Stimulated activated CD8-positive, alpha-beta memory T cell treated with anti-CD3 and anti-CD28 coated beads, Interleukin-2, amount 100 ng/mL, for 1 hour (primary cell): ENCODE measurements around the gene RAB1B.
"Not testable (repeated sequence)": the region's sequence is repeated elsewhere in the genome, so short reads cannot be mapped to it uniquely, and the experiment has no call there.

Experiments used
- DNase-seq, 2 donors: peaks; one replicate each; pipeline ENCODE4 v3.0.0-alpha.2; 2020; ENCODE audit warnings: low read depth in 2 of 2

The RAB1B gene

GRCh38 chr11:66239998-66240780, 28.2 kb upstream of the RAB1B start:
- no peak for DNase-seq

- DNase-seq: no peak
Observed at GRCh38 chr11:66240781-66241136, 27.7 kb upstream of the RAB1B start.

- DNase-seq: no peak
Observed at GRCh38 chr11:66242095-66242765, 26.2 kb upstream of the RAB1B start.

- DNase-seq: no peak
Observed at GRCh38 chr11:66243782-66244535, 24.5 kb upstream of the RAB1B start.

- no peak for DNase-seq
Observed at GRCh38 chr11:66247295-66247694, 21.1 kb upstream of the RAB1B start.

- DNase-seq: no peak
Observed at GRCh38 chr11:66247801-66248200, 20.6 kb upstream of the RAB1B start.

- DNase-seq: no peak
Observed at GRCh38 chr11:66248903-66249302, 19.5 kb upstream of the RAB1B start.

GRCh38 chr11:66251809-66252208, 16.6 kb upstream of the RAB1B start:
- DNase-seq: no peak

- DNase-seq: not testable (repeated sequence)
Observed at GRCh38 chr11:66253081-66253480, 15.4 kb upstream of the RAB1B start.

- DNase-seq: no peak
Observed at GRCh38 chr11:66258473-66258893, 10.0 kb upstream of the RAB1B start.

GRCh38 chr11:66259225-66259624, 9.2 kb upstream of the RAB1B start:
- DNase-seq: no peak

- no peak for DNase-seq
Observed at GRCh38 chr11:66259956-66260355, 8.5 kb upstream of the RAB1B start.

GRCh38 chr11:66261578-66261977, 6.9 kb upstream of the RAB1B start:
- DNase-seq: no peak

- no peak for DNase-seq
Observed at GRCh38 chr11:66262191-66262590, 6.2 kb upstream of the RAB1B start.

- DNase-seq: no peak
Observed at GRCh38 chr11:66262696-66263095, 5.7 kb upstream of the RAB1B start.

- no peak for DNase-seq
Observed at GRCh38 chr11:66263231-66263630, 5.2 kb upstream of the RAB1B start.

GRCh38 chr11:66263785-66264184, 4.7 kb upstream of the RAB1B start:
- DNase-seq: no peak

- no peak for DNase-seq
Observed at GRCh38 chr11:66264383-66264782, 4.1 kb upstream of the RAB1B start.

GRCh38 chr11:66264914-66265313, 3.5 kb upstream of the RAB1B start:
- no peak for DNase-seq

- DNase-seq: no peak
Observed at GRCh38 chr11:66265531-66266377, 2.7 kb upstream of the RAB1B start.

GRCh38 chr11:66266378-66267038, 1.9 kb upstream of the RAB1B start:
- no peak for DNase-seq
